NCI-H187 treated with DMSO at 0.1 percent for 48 hours (cell line): ENCODE results near the gene BORA.
A peak's percentile ranks its signal among the peaks of the same experiment; 100 is the strongest.
"Not testable (repeated sequence)": the region's sequence is repeated elsewhere in the genome, so short reads cannot be mapped to it uniquely, and the experiment has no call there.

ENCODE experiments used
- DNase-seq: peaks from one replicate; lab custom pipeline; 2025; lab: John Stamatoyannopoulos, UW

Gene BORA

DNA sequence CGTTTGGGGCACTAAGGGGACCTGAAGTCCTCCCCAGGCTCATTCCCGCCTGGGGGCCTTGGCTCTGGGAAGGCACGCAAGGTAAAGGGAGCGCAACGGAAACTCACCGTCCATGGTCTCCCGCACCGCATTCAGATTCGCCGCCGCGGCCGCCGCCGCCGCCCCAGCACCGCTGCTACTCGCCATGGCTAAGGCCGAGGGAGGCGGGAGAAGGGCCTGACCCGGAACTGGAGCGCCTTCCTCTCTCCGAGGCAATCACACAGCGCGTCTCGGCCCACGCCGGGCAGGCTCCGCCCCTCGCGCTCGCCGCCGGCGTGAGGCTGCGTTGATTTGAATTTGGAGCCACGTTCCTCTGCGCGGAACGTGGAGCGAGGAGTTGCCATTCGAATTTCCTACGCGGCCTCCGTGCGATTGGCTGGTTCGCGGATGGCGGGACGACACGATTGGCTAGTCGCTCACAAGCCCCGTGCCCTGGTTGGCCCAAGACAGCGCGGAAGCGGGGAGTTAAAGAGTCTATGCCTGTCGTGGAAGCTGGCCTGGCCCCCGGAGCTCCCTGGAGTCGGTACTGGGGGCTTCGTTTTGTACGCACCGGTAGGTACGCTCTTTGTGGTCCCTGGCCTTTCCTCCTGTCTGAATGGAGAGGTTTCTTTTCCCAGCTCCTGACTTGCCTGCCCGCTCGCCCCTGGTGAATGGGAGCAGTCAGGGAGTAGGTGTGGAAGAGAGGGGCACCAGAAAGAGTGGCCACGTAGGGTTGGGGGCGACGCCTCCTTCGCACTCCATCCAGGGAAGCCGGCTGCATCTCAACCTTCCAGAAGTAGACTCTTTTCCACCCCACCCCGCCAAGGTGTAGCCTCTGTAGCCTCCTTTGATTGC lies at the start of gene BORA, which contains the start of gene MZT1:
BORA (plus strand) TSS at position 507 of the 873 bp plus-strand sequence. CDS start 1,018 bp downstream, outside the sequence.
MZT1 (minus strand) TSS at position 213 of the 873 bp plus-strand sequence; CDS start at position 186, 27 bp downstream.
- DNase-seq, result peak; percentile 86

DNA sequence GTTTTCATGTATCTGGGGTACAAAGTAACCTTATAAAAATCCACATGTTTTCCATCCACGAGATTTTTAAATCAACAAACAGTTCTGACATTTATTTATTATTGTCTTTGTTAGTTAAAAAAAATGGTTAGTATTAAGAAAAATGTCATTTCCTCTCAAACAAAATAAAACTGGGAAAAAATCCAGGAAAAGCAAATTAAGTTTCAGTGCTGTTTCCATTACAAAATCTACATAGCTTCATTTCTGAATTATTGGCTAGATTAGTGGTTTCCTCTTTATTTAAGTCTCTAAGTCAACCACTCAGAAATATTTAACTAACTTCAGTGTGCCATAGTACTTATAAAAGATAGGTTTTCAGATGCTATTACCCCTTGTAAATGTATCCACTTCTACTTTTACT lies 49.4 kb upstream of the BORA start:
- no peak for DNase-seq

DNA sequence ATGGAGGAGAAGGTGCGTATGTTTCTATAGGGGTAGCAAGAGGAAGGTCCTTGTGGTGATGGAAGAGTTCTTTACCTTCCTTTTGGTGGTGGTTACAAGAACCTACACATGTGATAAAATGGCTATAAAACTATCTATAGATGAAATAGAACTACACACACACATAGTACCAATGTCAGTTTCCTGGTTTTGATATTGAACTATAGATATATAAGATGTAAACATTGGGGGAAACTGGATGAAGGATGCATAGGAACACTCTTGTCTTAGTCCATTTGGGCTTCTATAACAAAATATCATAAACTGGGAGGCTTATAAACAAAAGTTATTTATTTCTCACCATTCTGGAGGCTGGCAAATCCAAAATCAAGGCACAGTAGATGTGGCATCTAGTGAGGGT lies 47.4 kb upstream of the BORA start:
- no peak for DNase-seq

DNA sequence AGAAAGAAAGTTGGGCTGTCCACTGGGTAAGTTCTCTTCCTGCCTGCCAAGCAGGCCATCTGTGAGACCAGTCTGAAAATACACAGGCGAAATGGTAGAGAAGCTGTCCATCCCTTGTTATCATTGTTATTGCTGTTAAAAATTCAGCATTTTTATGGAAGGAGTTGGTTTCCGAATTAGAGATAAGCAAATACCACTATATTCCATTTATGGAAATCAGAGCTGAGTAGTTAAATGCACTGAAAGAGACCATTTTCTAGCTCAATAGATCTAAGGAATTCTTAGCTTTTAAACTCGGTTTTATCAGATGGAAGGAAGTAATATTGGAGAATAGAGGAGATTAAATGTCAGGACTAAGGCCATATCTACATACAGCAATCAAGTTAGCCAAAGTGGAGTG lies 41.0 kb upstream of the BORA start:
- no peak for DNase-seq

DNA sequence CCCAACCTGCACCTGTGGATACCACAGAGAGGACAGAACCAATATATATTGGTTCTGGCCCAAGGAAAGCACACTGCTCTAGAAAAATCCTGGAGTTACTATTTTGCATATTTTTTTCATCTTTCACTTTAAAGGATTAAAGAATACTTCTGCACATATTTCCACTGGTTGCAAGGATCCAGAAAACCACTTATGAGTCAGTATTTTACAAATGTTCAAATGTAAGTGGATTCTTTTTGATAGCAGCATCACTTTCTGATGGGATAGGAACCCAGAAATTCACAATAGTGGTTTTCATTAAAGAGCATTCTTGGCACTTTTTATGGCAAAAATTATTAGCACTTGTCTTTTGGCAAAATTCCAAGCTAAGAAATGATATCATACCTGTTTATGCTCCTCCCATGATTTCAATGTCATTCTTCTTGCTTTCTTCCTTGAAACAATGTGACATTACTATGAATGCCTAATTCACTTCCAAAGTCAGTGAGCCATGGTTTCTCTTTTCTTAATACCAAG lies 38.5 kb upstream of the BORA start:
- no peak for DNase-seq

DNA sequence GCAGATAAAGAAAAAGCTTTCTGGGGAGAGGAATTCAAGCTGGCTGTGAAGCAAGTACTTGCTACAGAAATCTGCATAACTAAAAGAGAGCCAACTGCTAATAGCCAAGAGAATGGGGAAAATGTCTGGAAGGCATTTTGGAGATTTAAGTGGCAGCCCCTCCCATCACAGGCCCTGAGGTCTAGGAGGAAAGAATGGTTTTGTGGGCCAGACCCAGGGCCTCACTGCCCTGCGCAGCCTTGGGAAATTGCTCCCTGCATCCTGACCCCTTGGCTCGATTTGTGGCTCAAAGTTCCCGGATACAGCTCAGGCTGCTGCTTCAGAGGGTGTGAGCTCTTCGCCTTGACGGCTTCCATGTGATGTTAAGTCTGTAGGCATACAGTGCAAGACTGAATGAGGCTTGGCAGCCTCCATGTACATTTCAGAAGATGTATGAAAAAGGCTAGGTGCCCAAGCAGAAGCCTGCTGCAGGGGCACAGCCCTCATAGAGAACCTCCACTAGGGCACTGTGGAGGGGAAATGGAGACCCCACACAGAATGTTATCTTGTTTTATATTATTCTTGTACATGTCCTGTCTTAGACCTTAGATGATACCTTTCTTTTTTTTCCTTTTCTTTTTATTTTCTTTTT lies 34.7 kb upstream of the BORA start:
- no peak for DNase-seq

DNA sequence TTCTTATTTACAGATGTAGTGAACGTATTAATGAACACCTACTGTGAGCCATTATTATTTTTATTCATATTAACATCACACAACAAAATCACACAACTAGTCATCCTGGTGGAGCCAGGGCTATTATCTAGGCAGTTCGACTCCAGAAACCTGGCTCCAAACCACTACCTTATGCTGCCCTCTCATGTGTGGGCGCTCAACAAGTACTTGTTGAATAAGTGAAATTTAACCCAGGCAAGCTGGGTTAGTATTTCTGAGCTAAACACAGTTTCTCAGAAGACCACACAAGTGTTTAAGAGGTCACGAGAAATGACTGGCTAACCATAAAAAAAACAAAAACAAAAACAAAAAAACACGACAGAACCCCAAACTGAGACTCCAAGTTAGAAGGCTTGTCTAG lies 33.9 kb upstream of the BORA start:
- DNase-seq, result no peak

DNA sequence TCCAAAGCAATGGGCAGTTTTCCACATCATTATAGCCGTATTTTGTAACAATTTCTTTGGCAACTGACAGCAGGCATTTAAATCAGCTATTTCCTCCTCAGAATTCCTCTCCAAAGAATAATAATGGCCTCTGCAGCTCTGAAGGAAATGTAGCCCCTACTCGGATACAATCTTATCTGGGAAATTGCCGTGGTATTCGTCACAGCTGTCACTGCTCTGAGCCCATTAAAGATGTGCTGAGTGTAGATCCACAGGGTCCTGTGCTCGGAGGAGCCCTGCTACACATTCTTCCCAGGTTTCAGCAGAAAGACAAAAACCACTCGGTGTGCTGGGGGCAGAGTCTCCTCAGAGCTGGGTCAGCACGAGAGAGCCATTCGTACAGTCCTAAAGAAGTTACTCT lies 33.4 kb upstream of the BORA start:
- no peak for DNase-seq

DNA sequence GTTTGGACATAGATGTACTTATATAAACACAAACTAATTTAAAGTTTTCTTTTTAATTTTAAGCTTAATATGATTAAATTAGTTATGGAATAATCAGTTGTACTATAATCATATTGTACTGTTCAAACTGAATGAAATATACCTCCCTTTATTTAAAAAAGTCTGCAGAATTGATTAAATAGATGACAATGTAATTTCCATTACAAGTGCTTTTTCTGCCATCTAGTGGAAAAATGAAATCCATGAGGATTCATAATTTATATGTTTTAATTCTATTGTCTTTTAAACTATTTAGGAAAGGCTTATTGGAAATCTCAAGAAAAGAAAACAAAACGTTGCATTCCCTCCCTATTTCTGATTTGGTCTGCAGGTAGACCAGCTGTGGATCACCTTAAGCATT lies 31.1 kb upstream of the BORA start:
- DNase-seq, result no peak

DNA sequence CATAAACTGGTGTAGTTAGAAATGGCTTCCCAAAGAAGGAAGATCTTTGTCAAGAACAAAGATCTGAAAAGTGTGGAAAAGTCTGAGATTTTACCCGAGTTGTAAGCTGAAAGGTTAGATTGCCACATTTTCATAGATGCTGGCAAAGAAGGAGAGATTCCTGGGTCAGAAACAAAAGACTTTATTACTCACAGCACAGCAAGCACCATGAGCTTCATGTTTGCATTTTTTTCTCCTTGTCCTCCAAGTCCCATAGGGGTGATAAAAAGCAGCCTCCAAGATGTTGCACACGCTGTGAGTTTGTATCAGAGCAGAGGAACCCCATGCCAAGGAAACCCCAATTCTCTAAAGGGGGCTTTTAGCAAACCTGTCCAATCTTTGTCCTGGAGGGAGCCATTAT lies 29.6 kb upstream of the BORA start:
- no peak for DNase-seq

DNA sequence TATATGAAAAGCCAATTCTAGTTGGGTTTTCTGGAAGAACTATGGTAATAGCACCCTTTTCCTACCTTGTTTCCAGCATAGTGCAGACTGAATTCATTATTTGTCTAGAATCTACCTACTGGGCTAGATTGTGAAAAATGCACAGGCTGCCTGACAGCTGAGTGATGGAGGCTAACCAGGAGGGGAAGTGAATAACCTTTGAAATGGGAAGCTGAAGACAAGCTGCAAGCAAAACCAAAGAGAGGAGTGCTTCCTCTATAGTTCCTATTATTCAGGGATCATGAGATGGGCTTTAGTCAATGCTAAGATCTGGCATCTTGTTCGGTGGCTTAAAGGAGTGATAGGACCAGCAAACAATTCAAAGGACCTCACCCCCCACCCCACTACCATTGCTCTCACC lies 27.2 kb upstream of the BORA start:
- no peak for DNase-seq

DNA sequence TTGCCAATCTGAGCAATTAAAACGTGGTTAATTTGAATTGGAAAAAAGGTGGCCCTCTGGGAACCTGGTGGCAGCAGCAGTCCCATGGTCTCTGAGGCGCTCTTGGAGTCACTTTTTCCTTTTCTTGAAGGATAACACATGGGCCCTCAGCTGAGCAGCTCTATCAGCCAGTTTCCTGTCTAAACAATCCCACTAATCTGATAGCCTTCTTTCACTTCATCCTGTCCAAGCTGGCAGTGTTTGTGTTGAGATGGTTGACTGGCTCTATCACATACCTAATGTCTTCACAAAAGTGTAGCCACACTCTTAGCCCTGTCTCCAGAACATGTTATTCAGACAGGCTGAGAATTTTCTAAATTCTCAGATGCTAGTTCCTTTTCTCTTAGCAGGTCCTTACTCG lies 10.9 kb upstream of the BORA start:
- no peak for DNase-seq

DNA sequence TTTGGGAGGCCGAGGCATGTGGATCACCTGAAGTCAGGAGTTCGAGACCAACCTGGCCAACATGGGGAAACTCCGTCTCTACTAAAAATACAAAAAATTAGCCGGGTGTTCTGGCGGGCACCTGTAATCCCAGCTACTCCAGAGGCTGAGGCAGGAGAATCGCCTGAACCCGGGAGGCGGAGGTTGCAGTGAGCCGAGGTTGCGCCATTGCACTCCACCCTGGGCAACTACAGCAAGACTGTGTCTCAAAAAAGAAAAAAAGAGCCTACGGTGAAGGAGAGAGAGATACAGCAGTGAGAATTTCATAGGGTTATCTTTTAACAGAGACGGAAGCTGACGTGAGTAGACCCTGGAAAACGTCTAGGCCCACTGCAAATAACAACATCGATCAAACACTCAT lies 1.5 kb upstream of the BORA start:
- not testable (repeated sequence) for DNase-seq

DNA sequence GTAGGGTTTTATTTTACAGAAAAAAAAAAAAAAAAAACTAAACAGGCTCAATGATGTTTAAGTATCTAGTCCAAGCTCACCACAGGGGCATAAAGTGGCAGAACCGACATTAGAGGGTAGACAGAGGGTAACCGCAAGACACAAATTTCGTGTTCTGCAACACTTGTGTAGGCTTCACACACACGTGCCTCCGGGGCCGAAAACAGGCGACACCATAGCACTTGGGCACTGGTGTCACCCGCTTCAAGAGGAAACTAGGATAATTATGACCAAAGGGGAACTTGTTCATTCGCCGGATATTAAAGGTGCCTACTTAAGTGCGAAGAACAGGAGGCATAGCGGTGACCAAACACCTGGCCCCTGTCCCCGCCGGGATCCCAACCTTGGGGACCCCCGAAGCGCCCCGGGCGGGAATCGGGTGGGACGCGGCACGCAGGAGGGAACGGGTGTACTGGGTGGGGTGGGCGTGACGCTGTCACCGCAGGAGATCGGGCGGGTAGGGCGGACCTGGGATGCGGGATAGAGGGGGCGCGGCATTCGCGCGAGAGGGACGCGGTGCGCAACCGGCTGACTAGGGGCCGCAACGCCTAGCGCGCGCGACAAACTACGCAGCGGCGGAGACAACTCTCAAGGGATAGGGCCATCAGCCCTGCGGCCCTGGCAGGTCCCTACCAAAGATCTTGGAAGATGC lies 852 bp upstream of the BORA start:
- no peak for DNase-seq

DNA sequence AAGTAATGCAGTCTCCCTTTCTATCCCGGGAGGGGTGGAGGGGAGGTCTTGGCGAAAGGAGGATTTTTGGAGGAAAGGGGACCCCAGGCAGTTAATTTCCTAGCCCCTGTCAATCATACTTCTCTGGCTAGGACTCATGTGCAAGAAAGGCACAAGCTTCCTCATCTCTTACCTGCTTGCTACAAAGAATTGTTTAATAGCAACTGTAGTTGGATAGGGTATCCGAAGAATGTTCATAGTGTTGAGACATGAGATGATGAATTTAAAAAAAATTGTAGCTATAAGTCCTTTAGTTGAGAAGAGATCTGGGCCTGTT lies 525 bp downstream of the BORA start:
- DNase-seq, result no peak

DNA sequence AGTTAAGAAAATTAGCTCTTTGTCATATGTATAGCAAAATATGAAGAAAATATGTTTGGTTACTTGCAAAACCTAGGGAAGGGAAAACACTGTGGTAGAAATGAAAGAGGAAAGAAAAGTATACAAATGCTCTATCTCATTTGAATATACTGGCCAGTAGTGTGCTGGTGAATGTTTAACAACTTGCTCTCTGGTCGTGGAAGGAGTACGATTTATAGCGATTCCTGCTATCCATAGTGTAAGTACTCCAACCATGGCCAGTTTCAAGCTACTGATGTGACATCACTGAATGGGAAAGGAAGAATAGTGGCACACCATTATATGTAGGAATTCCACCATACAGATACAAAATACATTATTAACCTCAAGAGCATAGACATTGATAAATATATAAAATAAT lies 9.3 kb downstream of the BORA start:
- DNase-seq, result no peak

DNA sequence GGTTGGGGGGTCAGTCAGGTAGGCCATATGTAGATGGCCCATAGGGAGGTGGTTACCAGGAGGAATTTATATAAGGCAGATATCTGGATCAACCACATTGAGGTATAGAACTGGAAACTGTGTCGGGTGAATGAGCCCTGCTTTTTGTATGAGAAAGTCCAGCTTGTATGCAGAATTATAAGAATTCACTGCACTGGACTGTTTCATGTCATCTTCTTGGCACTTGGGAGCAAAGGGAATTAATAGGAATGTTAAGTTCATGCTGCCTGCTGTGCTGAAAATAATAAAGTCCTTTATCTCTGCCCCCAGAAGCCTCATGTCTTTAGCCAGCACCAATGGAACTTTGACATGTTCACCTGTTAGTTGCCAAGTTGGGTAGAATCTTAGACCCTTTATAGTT lies 12.3 kb downstream of the BORA start:
- DNase-seq, result no peak

DNA sequence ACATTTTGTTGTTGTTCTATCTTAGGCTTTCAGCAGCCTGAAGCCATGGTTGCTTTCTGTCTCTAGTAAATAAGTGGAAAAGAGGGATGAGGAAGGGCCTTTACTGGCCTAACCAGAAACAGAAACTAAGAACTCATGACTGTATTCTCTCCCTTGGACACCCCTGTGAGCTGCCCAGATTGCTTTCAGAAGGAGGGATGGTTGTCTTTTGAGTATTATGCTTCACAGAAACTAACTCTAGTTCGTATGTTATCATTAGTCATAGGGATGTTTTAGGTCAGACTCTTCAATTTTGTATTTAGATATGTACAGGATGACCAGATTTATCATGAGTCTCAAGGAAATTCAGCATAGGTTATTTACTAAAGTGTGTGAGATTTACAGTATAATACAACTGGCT lies 17.5 kb downstream of the BORA start:
- no peak for DNase-seq

DNA sequence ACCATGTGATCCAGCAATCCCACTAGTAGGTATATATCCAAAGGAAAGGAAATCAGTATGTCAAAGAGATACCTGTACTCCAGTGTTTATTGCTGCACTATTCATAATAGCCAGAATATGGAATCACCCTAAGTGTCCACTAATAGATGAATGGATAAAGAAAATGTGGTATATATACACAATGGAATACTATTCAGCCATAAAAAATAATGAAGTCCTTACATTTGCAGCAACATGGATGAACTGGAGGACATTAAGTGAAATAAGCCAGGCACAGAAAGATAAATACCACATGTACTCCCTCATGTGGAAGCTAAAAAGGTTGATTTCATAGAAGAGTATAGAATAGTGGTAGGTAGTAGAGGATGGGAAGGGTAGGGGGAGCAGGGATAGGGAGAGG lies 23.5 kb downstream of the BORA start:
- DNase-seq, result no peak

DNA sequence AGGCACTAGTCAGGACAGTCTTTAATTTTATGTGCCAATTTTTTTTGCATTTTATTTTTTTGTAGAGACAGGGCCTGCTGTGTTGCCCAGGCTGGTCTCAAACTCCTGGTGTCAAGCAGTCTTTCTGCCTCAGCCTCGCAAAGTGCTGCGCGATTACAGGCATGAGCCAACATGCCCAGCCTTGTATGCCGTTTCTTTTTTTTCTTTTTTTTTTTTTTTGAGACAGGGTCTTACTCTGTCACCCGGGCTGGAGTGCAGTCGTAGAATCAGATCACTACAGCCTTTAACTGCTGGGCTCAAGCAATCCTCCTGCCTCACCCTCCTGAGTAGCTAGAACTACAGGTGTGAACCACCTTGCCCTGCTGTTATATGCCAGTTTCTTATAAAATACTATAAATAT lies 26.4 kb downstream of the BORA start:
- DNase-seq, result no peak

DNA sequence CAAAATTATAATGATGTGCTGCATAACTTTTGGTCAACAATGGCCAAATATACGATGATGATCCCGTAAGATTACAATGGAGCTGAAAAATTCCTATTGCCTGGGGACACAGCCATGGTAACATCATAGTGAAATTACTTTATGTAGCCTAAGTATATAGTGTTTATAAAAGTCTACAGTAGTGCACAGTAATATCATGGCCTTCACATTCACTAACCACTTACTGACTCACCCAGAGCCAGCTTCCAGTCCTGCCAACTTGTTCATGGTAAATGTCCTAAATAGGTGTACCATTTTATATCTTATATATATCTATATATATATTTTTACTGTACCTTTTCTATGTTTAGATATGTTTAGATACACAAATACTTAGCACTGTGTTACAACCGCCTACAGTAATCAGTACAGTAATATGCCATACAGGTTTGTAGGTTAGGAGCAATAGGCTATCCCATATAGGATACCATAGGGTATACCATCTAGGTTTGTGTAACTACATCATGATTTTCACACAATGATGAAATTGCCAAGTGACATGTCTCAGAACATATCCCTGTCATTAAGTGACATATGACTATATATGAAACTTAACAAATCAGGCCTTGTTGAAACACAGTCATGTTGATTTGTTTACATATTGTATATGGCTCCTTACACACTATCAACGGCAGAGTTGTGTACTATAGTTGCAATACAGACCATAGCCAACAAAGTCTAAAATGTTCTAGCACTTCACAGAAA lies 30.2 kb downstream of the BORA start:
- no peak for DNase-seq

DNA sequence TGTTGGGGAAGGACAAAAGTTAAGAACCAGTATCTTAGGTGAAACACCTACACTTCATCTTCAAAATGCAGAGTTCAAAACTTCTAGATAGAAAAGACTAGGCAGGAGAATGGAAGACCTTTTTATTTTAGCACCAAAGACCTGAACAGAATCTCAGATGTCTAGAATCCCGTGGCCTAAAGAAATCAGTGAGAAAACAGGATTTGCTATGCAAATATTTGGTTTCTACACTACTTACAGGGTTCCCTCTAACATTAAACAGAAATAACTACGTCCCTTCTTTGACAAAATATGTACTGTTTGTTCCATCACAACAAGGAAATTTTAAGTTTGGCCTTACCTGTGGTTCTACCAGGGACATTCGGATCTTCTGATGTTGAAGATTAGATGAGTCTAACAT lies 32.5 kb downstream of the BORA start:
- no peak for DNase-seq
